Immature natural killer cell (primary cell): ENCODE results near the gene INMT. TPM values are rescaled to one million over a fixed set of nuclear protein-coding genes. Genes with fewer than 3 reads are reported as not detected.
A peak's percentile ranks its signal among the peaks of the same experiment; 100 is the strongest.

Experiments used
- DNase-seq, 3 donors: peaks; one replicate each; pipeline ENCODE4 v3.0.0; 2022; ENCODE audit warnings: mixed read lengths in 1 of 3
- H3K27ac Mint-ChIP-seq, 6 donors: one replicate each; pipeline ENCODE4 v1.8.0; 2020; ENCODE audit warnings: mixed read lengths in 6 of 6, mild to moderate bottlenecking in 5 of 6, inconsistent platforms in 4 of 6, moderate library complexity in 3 of 6
- H3K27me3 Mint-ChIP-seq, 3 donors: one replicate each; pipeline ENCODE4 v1.8.0; 2020 to 2021; ENCODE audit warnings: low read depth in 3 of 3, mild to moderate bottlenecking in 3 of 3, mixed read lengths in 3 of 3, moderate library complexity in 3 of 3, inconsistent platforms in 1 of 3
- H3K36me3 Mint-ChIP-seq, 3 donors: one replicate each; pipeline ENCODE4 v1.8.0; 2020; ENCODE audit warnings: mixed read lengths in 3 of 3, inconsistent platforms in 2 of 3, mild to moderate bottlenecking in 2 of 3
- H3K4me1 Mint-ChIP-seq, 2 donors: one replicate each; pipeline ENCODE4 v1.8.0; 2020; ENCODE audit warnings: inconsistent platforms in 2 of 2, mild to moderate bottlenecking in 2 of 2, mixed read lengths in 2 of 2, moderate library complexity in 1 of 2
- H3K4me3 Mint-ChIP-seq, 5 donors: one replicate each; pipeline ENCODE4 v1.8.0; 2020; ENCODE audit warnings: mild to moderate bottlenecking in 5 of 5, mixed read lengths in 5 of 5, inconsistent platforms in 3 of 5, moderate library complexity in 3 of 5
- H3K9me3 Mint-ChIP-seq, 6 donors: one replicate each; pipeline ENCODE4 v1.8.0; 2020; ENCODE audit warnings: mild to moderate bottlenecking in 6 of 6, mixed read lengths in 6 of 6, inconsistent platforms in 4 of 6, moderate library complexity in 3 of 6
- polyA plus RNA-seq, 3 donors: library from polyadenylated mRNA; unstranded; fragments of 300-500 nt; fragmentation: Illumina TruSeq; gene quantifications; one replicate each; pipeline ENCODE4 v1.2.3, GENCODE V29; 2021

Gene INMT
- polyA plus RNA-seq, 3 donors from 2014 or later = not detected

- peak overlapping the region in 1 of 6 donors; percentile 1 for H3K27ac Mint-ChIP-seq
Measured at GRCh38 chr7:30732606-30733005, 19.3 kb upstream of the INMT start.

GRCh38 chr7:30733216-30733615 is 18.7 kb upstream of the INMT start:
- Mint-ChIP-seq H3K27ac (peak overlapping the region in 1 of 6 donors; percentile 35), H3K9me3 (no peaks in the 10 kb centered on the region), H3K36me3 (no peaks in the 10 kb centered on the region), H3K4me1 (peaks cover 19 to 28% of the 10 kb centered on the region in 2 donors), H3K4me3 (no peak overlapping the region), H3K27me3 (peaks cover 0 to 7% (median 5%) of the 10 kb centered on the region in 3 donors)
- DNase-seq = no peak

More at GRCh38 chr7:30732606-30733005, 19.3 kb upstream of the INMT start:
- H3K36me3 Mint-ChIP-seq = no peaks in the 10 kb centered on the region
- H3K9me3 Mint-ChIP-seq = no peaks in the 10 kb centered on the region
- peaks cover 19 to 28% of the 10 kb centered on the region in 2 donors for H3K4me1 Mint-ChIP-seq
- H3K27me3 Mint-ChIP-seq = peaks cover 0 to 7% (median 5%) of the 10 kb centered on the region in 3 donors
- H3K4me3 Mint-ChIP-seq = no peak overlapping the region
- DNase-seq = no peak

GRCh38 chr7:30733691-30734090 is 18.2 kb upstream of the INMT start:
- no peaks in the 10 kb centered on the region for H3K36me3 Mint-ChIP-seq
- H3K9me3 Mint-ChIP-seq = no peaks in the 10 kb centered on the region
- peaks cover 19 to 28% of the 10 kb centered on the region in 2 donors for H3K4me1 Mint-ChIP-seq
- DNase-seq = no peak
- H3K4me3 Mint-ChIP-seq = no peak overlapping the region
- H3K27me3 Mint-ChIP-seq = peaks cover 0 to 7% (median 5%) of the 10 kb centered on the region in 3 donors
- no peak overlapping the region for H3K27ac Mint-ChIP-seq

GRCh38 chr7:30734497-30734896 is 17.4 kb upstream of the INMT start:
- Mint-ChIP-seq H3K4me1 (peaks cover 18 to 29% of the 10 kb centered on the region in 2 donors), H3K27ac (peak overlapping the region in 1 of 6 donors; percentile 20), H3K4me3 (no peak overlapping the region), H3K27me3 (peaks cover 0 to 7% (median 5%) of the 10 kb centered on the region in 3 donors), H3K9me3 (no peaks in the 10 kb centered on the region), H3K36me3 (no peaks in the 10 kb centered on the region)
- DNase-seq = no peak

- no peak overlapping the region for H3K4me3 Mint-ChIP-seq
- peaks cover 0 to 12% (median 2%) of the 10 kb centered on the region in 3 donors for H3K27me3 Mint-ChIP-seq
- H3K27ac Mint-ChIP-seq = no peak overlapping the region
- H3K36me3 Mint-ChIP-seq = no peaks in the 10 kb centered on the region
- peaks cover 20 to 29% of the 10 kb centered on the region in 2 donors for H3K4me1 Mint-ChIP-seq
- no peak for DNase-seq
- H3K9me3 Mint-ChIP-seq = no peaks in the 10 kb centered on the region
Measured at GRCh38 chr7:30735631-30736030, 16.3 kb upstream of the INMT start.

GRCh38 chr7:30736291-30736690 is 15.6 kb upstream of the INMT start:
- peak overlapping the region in 2 of 6 donors; percentile 16 to 69 for H3K27ac Mint-ChIP-seq
- H3K36me3 Mint-ChIP-seq = no peaks in the 10 kb centered on the region
- peaks cover 0 to 12% (median 2%) of the 10 kb centered on the region in 3 donors for H3K27me3 Mint-ChIP-seq
- DNase-seq = no peak
- H3K4me3 Mint-ChIP-seq = peak overlapping the region in 2 of 5 donors; percentile 9 to 10
- no peaks in the 10 kb centered on the region for H3K9me3 Mint-ChIP-seq
- peaks cover 20 to 29% of the 10 kb centered on the region in 2 donors for H3K4me1 Mint-ChIP-seq

- H3K9me3 Mint-ChIP-seq = no peaks in the 10 kb centered on the region
- peaks cover 23 to 29% of the 10 kb centered on the region in 2 donors for H3K4me1 Mint-ChIP-seq
- no peaks in the 10 kb centered on the region for H3K36me3 Mint-ChIP-seq
- H3K4me3 Mint-ChIP-seq = peak overlapping the region in 3 of 5 donors; percentile 64 to 79 (median 70)
- peak overlapping the region; percentile 62 to 90 (median 89) for H3K27ac Mint-ChIP-seq
- peaks cover 2 to 10% (median 4%) of the 10 kb centered on the region in 3 donors for H3K27me3 Mint-ChIP-seq
- no peak for DNase-seq
Measured at GRCh38 chr7:30738026-30738915, 13.7 kb upstream of the INMT start.

- peaks cover 35 to 39% of the 10 kb centered on the region in 2 donors for H3K4me1 Mint-ChIP-seq
- no peak overlapping the region for H3K27ac Mint-ChIP-seq
- H3K27me3 Mint-ChIP-seq = peaks cover 2 to 9% (median 4%) of the 10 kb centered on the region in 3 donors
- H3K36me3 Mint-ChIP-seq = no peaks in the 10 kb centered on the region
- H3K9me3 Mint-ChIP-seq = no peaks in the 10 kb centered on the region
- H3K4me3 Mint-ChIP-seq = no peak overlapping the region
- DNase-seq = no peak
Measured at GRCh38 chr7:30739691-30740090, 12.2 kb upstream of the INMT start.

- Mint-ChIP-seq H3K4me3 (no peak overlapping the region), H3K36me3 (no peaks in the 10 kb centered on the region), H3K4me1 (peaks cover 35 to 39% of the 10 kb centered on the region in 2 donors), H3K27ac (peak overlapping the region in 1 of 6 donors; percentile 12), H3K9me3 (no peaks in the 10 kb centered on the region), H3K27me3 (peaks cover 2 to 9% (median 3%) of the 10 kb centered on the region in 3 donors)
- peak; percentile 65 to 74 (median 71) for DNase-seq
Measured at GRCh38 chr7:30740417-30741181, 11.3 kb upstream of the INMT start.

GRCh38 chr7:30741289-30741688 is 10.6 kb upstream of the INMT start:
- peaks cover 2 to 6% (median 3%) of the 10 kb centered on the region in 3 donors for H3K27me3 Mint-ChIP-seq
- no peak for DNase-seq
- H3K4me1 Mint-ChIP-seq = peaks cover 35 to 36% of the 10 kb centered on the region in 2 donors
- no peak overlapping the region for H3K4me3 Mint-ChIP-seq
- H3K9me3 Mint-ChIP-seq = no peaks in the 10 kb centered on the region
- no peak overlapping the region for H3K27ac Mint-ChIP-seq
- H3K36me3 Mint-ChIP-seq = no peaks in the 10 kb centered on the region

- H3K9me3 Mint-ChIP-seq = no peaks in the 10 kb centered on the region
- no peaks in the 10 kb centered on the region for H3K36me3 Mint-ChIP-seq
- peaks cover 17 to 21% of the 10 kb centered on the region in 2 donors for H3K4me1 Mint-ChIP-seq
- peak overlapping the region in 4 of 6 donors; percentile 22 to 84 (median 71) for H3K27ac Mint-ChIP-seq
- peaks cover 2 to 5% (median 3%) of the 10 kb centered on the region in 3 donors for H3K27me3 Mint-ChIP-seq
- H3K4me3 Mint-ChIP-seq = no peak overlapping the region
- DNase-seq = no peak
Measured at GRCh38 chr7:30743371-30744074, 8.4 kb upstream of the INMT start.

- Mint-ChIP-seq H3K4me3 (peak overlapping the region in 1 of 5 donors; percentile 45), H3K27me3 (peaks cover 2 to 5% (median 3%) of the 10 kb centered on the region in 3 donors), H3K36me3 (no peaks in the 10 kb centered on the region), H3K4me1 (peaks cover 12 to 17% of the 10 kb centered on the region in 2 donors), H3K27ac (peak overlapping the region in 4 of 6 donors; percentile 22 to 84 (median 71)), H3K9me3 (no peaks in the 10 kb centered on the region)
- peak in 1 of 3 donors; percentile 24 for DNase-seq
Measured at GRCh38 chr7:30744075-30744417, 7.9 kb upstream of the INMT start.

- Mint-ChIP-seq H3K4me1 (peaks cover 10 to 17% of the 10 kb centered on the region in 2 donors), H3K27me3 (peaks cover 4 to 7% (median 5%) of the 10 kb centered on the region in 3 donors), H3K9me3 (no peaks in the 10 kb centered on the region), H3K4me3 (no peak overlapping the region), H3K36me3 (no peaks in the 10 kb centered on the region), H3K27ac (peak overlapping the region in 1 of 6 donors; percentile 60)
- no peak for DNase-seq
Measured at GRCh38 chr7:30745261-30745941, 6.5 kb upstream of the INMT start.
